CD8-positive, alpha-beta memory T cell (primary cell): ENCODE measurements around the gene ZSWIM9. TPM values are rescaled to one million over a fixed set of nuclear protein-coding genes. Genes with fewer than 3 reads are reported as not detected.
"Not testable (repeated sequence)": the region's sequence is repeated elsewhere in the genome, so short reads cannot be mapped to it uniquely, and the experiment has no call there.

ENCODE experiments used
- CTCF ChIA-PET: fragments of 350-600 bp; sonication (Branson Sonifier 250); formaldehyde crosslinking; loops from one replicate; lab custom pipeline; 2021; ENCODE audit warnings: antibody characterized with exemption; lab: Charles Lee
- POLR2A ChIA-PET: fragments of 350-600 bp; sonication (Branson Sonifier 250); formaldehyde crosslinking; loops from one replicate; lab custom pipeline; 2021; ENCODE audit warnings: antibody characterized with exemption; lab: Charles Lee
- DNase-seq, 5 donors: peaks; one replicate each; pipeline versions ENCODE4 v3.0.0 to v3.0.0-alpha.2; 2020 to 2022; ENCODE audit warnings: mixed read lengths in 1 of 5
- H3K27ac ChIP-seq: one replicate; pipeline ENCODE4 v1.7.0; 2013; ENCODE audit warnings: low read depth, mild to moderate bottlenecking, low read length, moderate library complexity
- H3K27me3 ChIP-seq: 2 replicates; pipeline ENCODE4 v1.7.0; 2013; ENCODE audit warnings: low read length, mild to moderate bottlenecking; ENCODE audit not compliant: insufficient read depth, poor library complexity, severe bottlenecking
- H3K36me3 ChIP-seq: 2 replicates; pipeline ENCODE4 v1.7.0; 2013; ENCODE audit warnings: mild to moderate bottlenecking, low read length, moderate library complexity; ENCODE audit not compliant: insufficient read depth
- H3K4me1 ChIP-seq: 2 replicates; pipeline ENCODE4 v1.7.0; 2013; ENCODE audit warnings: mild to moderate bottlenecking, low read length, moderate library complexity; ENCODE audit not compliant: insufficient read depth
- H3K4me3 ChIP-seq: 2 replicates; pipeline ENCODE4 v1.7.0; 2013; ENCODE audit warnings: mild to moderate bottlenecking, low read length
- H3K9me3 ChIP-seq: 2 replicates; pipeline ENCODE4 v1.7.0; 2013; ENCODE audit warnings: mild to moderate bottlenecking, low read length
- H3K27ac Mint-ChIP-seq, 8 donors: one replicate each; pipeline ENCODE4 v1.8.0; 2020 to 2021; ENCODE audit warnings: mixed read lengths in 8 of 8, mild to moderate bottlenecking in 6 of 8, inconsistent platforms in 3 of 8, moderate library complexity in 3 of 8
- H3K27me3 Mint-ChIP-seq, 2 donors: one replicate each; pipeline ENCODE4 v1.8.0; 2020 to 2021; ENCODE audit warnings: mixed read lengths in 2 of 2, mild to moderate bottlenecking in 1 of 2, moderate library complexity in 1 of 2
- H3K36me3 Mint-ChIP-seq, 3 donors: one replicate each; pipeline ENCODE4 v1.8.0; 2020 to 2021; ENCODE audit warnings: mixed read lengths in 3 of 3, inconsistent platforms in 1 of 3, mild to moderate bottlenecking in 1 of 3
- H3K4me1 Mint-ChIP-seq, 3 donors: one replicate each; pipeline ENCODE4 v1.8.0; 2020 to 2021; ENCODE audit warnings: mixed read lengths in 3 of 3, inconsistent platforms in 1 of 3, mild to moderate bottlenecking in 1 of 3
- H3K4me3 Mint-ChIP-seq, 7 donors: one replicate each; pipeline ENCODE4 v1.8.0; 2020 to 2021; ENCODE audit warnings: mixed read lengths in 7 of 7, mild to moderate bottlenecking in 6 of 7, moderate library complexity in 4 of 7, inconsistent platforms in 2 of 7
- H3K9me3 Mint-ChIP-seq, 5 donors: one replicate each; pipeline ENCODE4 v1.8.0; 2020 to 2022; ENCODE audit warnings: mixed read lengths in 5 of 5, mild to moderate bottlenecking in 3 of 5, moderate library complexity in 2 of 5, inconsistent platforms in 1 of 5
- polyA plus RNA-seq: library from polyadenylated mRNA; unstranded; fragments of 300-500 nt; fragmentation: Illumina TruSeq; gene quantifications from one replicate; pipeline ENCODE4 v1.2.3, GENCODE V29; 2021
- total RNA-seq, 2 experiments: library from RNA; stranded (reverse); gene quantifications; one replicate each; pipeline ENCODE4 v1.2.3, GENCODE V29; 2021

ZSWIM9 gene
- total and polyA plus RNA-seq, 3 experiments from 2014 or later: 1.9 to 7.4 (median 6.4) TPM

DNA sequence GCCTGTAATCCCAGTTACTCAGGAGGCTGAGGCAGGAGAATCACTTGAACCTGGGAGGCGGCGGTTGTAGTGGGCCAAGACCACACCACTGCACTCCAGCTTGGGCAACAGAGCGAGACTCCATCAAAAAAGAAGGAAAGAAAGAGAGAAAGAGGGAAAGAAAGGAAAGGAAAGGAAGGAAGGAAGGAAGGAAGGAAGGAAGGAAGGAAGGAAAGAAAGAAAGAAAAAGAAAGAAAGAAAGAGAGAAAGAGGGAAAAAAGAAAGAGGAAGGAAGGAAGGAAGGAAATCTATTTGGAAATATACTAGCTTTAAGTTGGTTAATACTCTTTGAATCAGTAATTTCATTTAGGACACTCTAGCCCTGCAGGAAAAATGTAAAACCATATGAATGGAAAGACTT, 50.3 kb downstream of the ZSWIM9 start:
- H3K4me1 ChIP-seq, POLR2A ChIA-PET, DNase-seq, H3K27me3 ChIP-seq, H3K4me1 Mint-ChIP-seq, H3K4me3 Mint-ChIP-seq, H3K9me3 ChIP-seq, CTCF ChIA-PET, H3K27ac ChIP-seq, H3K4me3 ChIP-seq, H3K9me3 Mint-ChIP-seq, H3K27me3 Mint-ChIP-seq: not testable (repeated sequence)
- H3K36me3 ChIP-seq: peaks cover 30% of the 10 kb centered on the region
- Mint-ChIP-seq H3K27ac (peak overlapping the region in 2 of 8 donors; percentile 50 to 96), H3K36me3 (peaks cover 4 to 82% (median 23%) of the 10 kb centered on the region in 3 donors)

DNA sequence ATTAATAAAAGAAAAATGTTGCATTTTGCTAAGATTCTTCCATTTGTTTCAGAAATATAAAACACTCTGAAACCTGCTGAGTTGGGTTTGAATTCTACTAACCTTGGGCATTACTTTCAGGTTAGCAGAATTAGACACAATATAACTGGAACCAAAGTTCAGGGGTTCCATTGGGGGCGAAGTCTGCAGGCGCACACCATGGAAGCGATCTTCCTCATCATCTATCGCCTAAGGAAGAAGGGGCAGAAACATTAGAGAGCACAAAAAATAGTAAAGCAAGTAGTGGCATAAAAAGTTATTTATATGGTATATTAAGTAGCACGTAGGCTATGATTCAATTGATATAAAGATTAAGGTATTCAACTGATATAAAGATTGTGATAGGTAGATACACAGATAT, 51.1 kb downstream of the ZSWIM9 start:
- Histone ChIP-seq H3K27me3 (no peaks in the 10 kb centered on the region), H3K36me3 (peaks cover 30% of the 10 kb centered on the region), H3K4me1 (no peaks in the 10 kb centered on the region), H3K27ac (no peak overlapping the region), H3K9me3 (no peaks in the 10 kb centered on the region), H3K4me3 (no peak overlapping the region)
- H3K36me3 Mint-ChIP-seq: peaks cover 4 to 78% (median 24%) of the 10 kb centered on the region in 3 donors
- no peak for DNase-seq
- ChIA-PET CTCF (no interaction called here), POLR2A (no interaction called here)
- H3K4me3 Mint-ChIP-seq: no peak overlapping the region
- no peaks in the 10 kb centered on the region for H3K27me3 Mint-ChIP-seq
- H3K4me1 Mint-ChIP-seq: peaks cover 0 to 2% (median 0%) of the 10 kb centered on the region in 3 donors
- peak overlapping the region in 1 of 8 donors; percentile 24 for H3K27ac Mint-ChIP-seq
- no peaks in the 10 kb centered on the region for H3K9me3 Mint-ChIP-seq

DNA sequence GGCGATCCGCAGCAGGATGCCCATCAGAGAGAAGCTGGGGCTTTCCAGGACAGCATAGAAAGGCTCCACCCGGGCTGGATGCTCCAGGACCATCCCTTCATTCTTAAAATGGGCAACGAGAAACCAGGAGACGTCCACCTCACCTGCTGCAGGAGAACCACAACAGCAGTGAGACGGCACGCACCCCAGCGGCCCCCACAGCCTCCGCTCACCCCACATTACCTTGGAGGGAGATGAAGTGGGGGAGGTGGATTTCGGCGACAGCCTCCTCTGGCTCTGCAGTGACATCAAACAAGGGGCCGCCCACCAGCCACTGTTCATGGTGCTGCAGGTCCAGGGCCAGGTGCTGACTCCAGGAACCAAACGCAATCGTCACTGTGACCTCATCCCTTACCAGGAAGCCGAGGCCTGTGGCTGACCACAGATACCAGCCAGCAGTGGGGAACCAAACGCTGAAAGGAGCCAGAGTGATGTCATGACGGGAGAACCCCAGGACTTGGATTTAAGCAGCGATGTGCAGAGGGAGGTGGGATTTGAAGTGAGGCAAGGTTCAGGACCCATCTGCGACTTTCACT, 60.2 kb downstream of the ZSWIM9 start:
- peaks cover 9 to 88% (median 46%) of the 10 kb centered on the region in 3 donors for H3K36me3 Mint-ChIP-seq
- H3K27ac Mint-ChIP-seq: peak overlapping the region in 5 of 8 donors; percentile 7 to 79 (median 59)
- peaks cover 4 to 10% (median 6%) of the 10 kb centered on the region in 3 donors for H3K4me1 Mint-ChIP-seq
- Histone ChIP-seq H3K4me3 (no peak overlapping the region), H3K4me1 (no peaks in the 10 kb centered on the region), H3K36me3 (peaks cover 53% of the 10 kb centered on the region), H3K27ac (no peak overlapping the region), H3K27me3 (no peaks in the 10 kb centered on the region), H3K9me3 (no peaks in the 10 kb centered on the region)
- H3K9me3 Mint-ChIP-seq: no peaks in the 10 kb centered on the region
- DNase-seq: peak in 2 of 5 donors; percentile 8 to 54
- CTCF ChIA-PET: no interaction called here
- H3K4me3 Mint-ChIP-seq: peak overlapping the region in 1 of 7 donors; percentile 9
- peaks cover 0 to 1% of the 10 kb centered on the region in 2 donors for H3K27me3 Mint-ChIP-seq
- POLR2A ChIA-PET: no interaction called here

DNA sequence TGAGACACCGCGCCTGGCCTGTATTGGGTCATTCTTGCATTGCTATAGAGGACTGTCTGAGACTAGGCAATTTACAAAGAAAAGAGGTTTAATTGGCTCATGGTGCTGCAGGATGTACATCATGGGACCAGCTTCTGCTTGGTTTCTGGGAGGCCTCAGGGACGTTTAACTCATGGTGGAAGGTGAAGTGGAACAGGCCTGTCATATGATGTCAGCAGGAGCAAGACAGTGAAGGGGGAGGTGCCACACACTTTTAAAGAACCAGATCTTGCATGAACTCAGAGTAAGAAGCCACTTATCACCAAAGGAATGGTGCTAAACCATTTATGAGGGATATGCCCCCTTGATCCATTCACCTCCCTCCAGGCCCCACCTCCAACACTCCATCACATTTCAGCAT, 66.6 kb downstream of the ZSWIM9 start:
- H3K9me3 ChIP-seq: no peaks in the 10 kb centered on the region
- no peaks in the 10 kb centered on the region for H3K27me3 ChIP-seq
- H3K27ac ChIP-seq: no peak overlapping the region
- Mint-ChIP-seq H3K4me3 (no peak overlapping the region), H3K9me3 (no peaks in the 10 kb centered on the region), H3K27ac (peak overlapping the region in 4 of 8 donors; percentile 21 to 70 (median 43)), H3K27me3 (no peaks in the 10 kb centered on the region), H3K36me3 (peaks cover 10 to 84% (median 20%) of the 10 kb centered on the region in 3 donors), H3K4me1 (peaks cover 15 to 19% (median 15%) of the 10 kb centered on the region in 3 donors)
- no peak overlapping the region for H3K4me3 ChIP-seq
- ChIA-PET CTCF (no interaction called here), POLR2A (no interaction called here)
- no peaks in the 10 kb centered on the region for H3K4me1 ChIP-seq
- H3K36me3 ChIP-seq: peaks cover 48% of the 10 kb centered on the region
- no peak for DNase-seq

DNA sequence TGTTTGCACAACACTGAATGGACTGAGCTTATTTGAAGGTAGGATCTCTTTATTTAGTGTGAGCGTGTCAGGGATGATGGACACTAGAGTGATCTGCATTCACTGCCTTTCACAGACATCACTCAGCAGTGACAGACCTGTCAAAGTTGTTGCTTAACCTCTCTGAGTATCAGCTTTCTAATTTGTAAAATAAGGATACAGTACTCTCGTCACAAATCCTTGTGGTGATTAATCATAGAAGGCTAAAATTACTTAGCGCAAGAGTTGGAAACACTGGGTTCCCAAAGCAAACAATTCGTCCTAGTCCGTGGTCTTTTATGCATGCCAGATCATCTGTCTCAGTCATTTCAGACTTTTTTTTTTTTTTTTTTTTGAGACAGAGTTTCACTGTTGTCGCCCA, 68.6 kb downstream of the ZSWIM9 start:
- Mint-ChIP-seq H3K27ac (peak overlapping the region in 1 of 8 donors; percentile 33), H3K4me3 (no peak overlapping the region), H3K27me3 (no peaks in the 10 kb centered on the region), H3K36me3 (peaks cover 6 to 71% (median 12%) of the 10 kb centered on the region in 3 donors), H3K9me3 (no peaks in the 10 kb centered on the region), H3K4me1 (peaks cover 16 to 28% (median 24%) of the 10 kb centered on the region in 3 donors)
- Histone ChIP-seq H3K27me3 (no peaks in the 10 kb centered on the region), H3K4me1 (peaks cover 7% of the 10 kb centered on the region), H3K4me3 (no peak overlapping the region), H3K9me3 (no peaks in the 10 kb centered on the region), H3K27ac (no peak overlapping the region), H3K36me3 (peaks cover 29% of the 10 kb centered on the region)
- no peak for DNase-seq
- POLR2A ChIA-PET: no interaction called here
- CTCF ChIA-PET: interaction anchor here (1.2 kb wide), 1 partner anchor 86 kb away, joined by 3 read pairs; no protein-coding TSS in a partner anchor

DNA sequence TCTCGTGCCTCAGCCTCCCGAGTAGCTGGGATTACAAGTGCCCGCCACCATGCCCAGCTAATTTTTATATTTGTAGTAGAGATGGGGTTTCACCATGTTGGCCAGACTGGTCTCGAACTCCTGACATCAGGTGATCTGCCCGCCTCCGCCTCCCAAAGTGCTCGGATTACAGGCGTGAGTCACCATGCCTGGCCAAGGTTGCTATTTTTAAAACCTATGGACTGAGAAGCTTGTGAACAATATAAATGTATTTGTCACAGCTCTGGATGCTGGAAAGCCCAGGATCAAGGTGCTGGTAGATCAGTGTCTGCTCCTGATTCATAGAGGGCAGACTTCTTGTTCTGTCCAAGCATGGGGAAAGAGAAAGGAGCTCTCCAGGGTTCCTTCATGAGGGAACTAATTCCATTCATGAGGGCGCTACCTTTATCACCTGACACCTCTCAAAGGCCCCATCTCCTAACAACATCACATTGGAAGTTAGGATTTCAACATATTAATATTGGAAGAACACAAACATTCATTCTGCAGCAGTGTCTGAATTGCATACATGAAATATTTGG, 69.2 kb downstream of the ZSWIM9 start:
- Mint-ChIP-seq H3K4me3 (no peak overlapping the region), H3K27ac (peak overlapping the region in 4 of 8 donors; percentile 47 to 68 (median 61)), H3K9me3 (no peaks in the 10 kb centered on the region), H3K36me3 (peaks cover 5 to 71% (median 12%) of the 10 kb centered on the region in 3 donors), H3K27me3 (no peaks in the 10 kb centered on the region), H3K4me1 (peaks cover 21 to 33% (median 29%) of the 10 kb centered on the region in 3 donors)
- no peak overlapping the region for H3K4me3 ChIP-seq
- H3K27me3 ChIP-seq: no peaks in the 10 kb centered on the region
- CTCF ChIA-PET: interaction anchor here (1.2 kb wide), 1 partner anchor 87 kb away, joined by 3 read pairs; no protein-coding TSS in a partner anchor
- no peak overlapping the region for H3K27ac ChIP-seq
- DNase-seq: no peak
- no peaks in the 10 kb centered on the region for H3K9me3 ChIP-seq
- peaks cover 12% of the 10 kb centered on the region for H3K4me1 ChIP-seq
- H3K36me3 ChIP-seq: peaks cover 27% of the 10 kb centered on the region
- POLR2A ChIA-PET: no interaction called here

DNA sequence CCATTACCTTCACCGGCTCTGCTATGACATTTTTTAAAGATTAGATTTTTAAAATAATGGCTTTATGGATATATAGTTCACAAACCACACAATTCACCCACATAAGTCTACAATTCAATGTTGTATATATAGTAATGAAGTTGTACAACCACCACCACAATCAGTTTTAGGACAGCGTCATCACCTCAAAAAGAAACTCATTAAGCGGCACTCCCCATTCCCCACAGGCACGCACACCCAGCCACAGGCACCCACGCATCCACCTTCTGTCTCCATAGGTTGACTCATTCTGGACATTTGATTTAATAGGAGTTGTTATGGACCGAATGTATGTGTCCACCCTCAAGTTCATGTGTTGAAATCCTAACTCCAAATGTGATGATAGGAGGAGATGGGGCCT, 71.3 kb downstream of the ZSWIM9 start:
- H3K27ac ChIP-seq, H3K27me3 Mint-ChIP-seq, POLR2A ChIA-PET, H3K27me3 ChIP-seq, H3K4me3 Mint-ChIP-seq, H3K4me3 ChIP-seq, H3K9me3 ChIP-seq, CTCF ChIA-PET, H3K9me3 Mint-ChIP-seq, DNase-seq: not testable (repeated sequence)
- H3K36me3 Mint-ChIP-seq: peaks cover 13 to 72% (median 18%) of the 10 kb centered on the region in 3 donors
- H3K27ac Mint-ChIP-seq: peak overlapping the region in 7 of 8 donors; percentile 31 to 80 (median 58)
- H3K4me1 Mint-ChIP-seq: peaks cover 37 to 48% (median 48%) of the 10 kb centered on the region in 3 donors
- Histone ChIP-seq H3K36me3 (peaks cover 30% of the 10 kb centered on the region), H3K4me1 (peaks cover 30% of the 10 kb centered on the region)

DNA sequence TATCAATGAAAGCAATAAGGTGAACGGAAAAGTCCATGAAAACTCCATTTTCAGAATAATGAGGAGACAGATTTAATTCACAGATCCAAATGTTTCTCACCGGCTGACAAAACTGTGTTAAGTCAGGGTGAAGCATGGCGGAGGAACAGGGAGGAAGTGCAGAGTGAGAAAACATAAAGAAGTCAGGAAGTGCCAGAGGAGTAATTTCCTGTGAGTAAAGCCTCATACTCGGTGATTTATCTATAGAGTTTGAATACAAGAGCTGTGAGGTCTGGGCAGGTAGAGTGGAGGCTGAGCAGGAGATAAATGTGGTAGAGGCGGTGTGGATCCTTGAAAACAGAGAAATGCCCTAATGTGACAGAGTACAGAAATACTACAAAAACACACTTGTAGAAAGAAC, 73.8 kb downstream of the ZSWIM9 start:
- Histone ChIP-seq H3K27ac (no peak overlapping the region), H3K4me1 (peaks cover 48% of the 10 kb centered on the region), H3K9me3 (no peaks in the 10 kb centered on the region), H3K4me3 (peak overlapping the region; percentile 24), H3K36me3 (peaks cover 24% of the 10 kb centered on the region), H3K27me3 (no peaks in the 10 kb centered on the region)
- peak overlapping the region; percentile 55 to 99 (median 92) for H3K27ac Mint-ChIP-seq
- peaks cover 50 to 64% (median 64%) of the 10 kb centered on the region in 3 donors for H3K4me1 Mint-ChIP-seq
- POLR2A ChIA-PET: interaction anchor here (2.6 kb wide), 1 partner anchor 11 kb away, joined by 9 read pairs; the partner anchor contains the start of gene CARD8
- CTCF ChIA-PET: interaction anchor here (1.3 to 2.2 kb wide), 3 partner anchors 16 to 141 kb away, joined by 3 to 10 read pairs (median 4); no protein-coding TSS in a partner anchor
- peak overlapping the region; percentile 62 to 84 (median 76) for H3K4me3 Mint-ChIP-seq
- H3K27me3 Mint-ChIP-seq: no peaks in the 10 kb centered on the region
- no peaks in the 10 kb centered on the region for H3K9me3 Mint-ChIP-seq
- peaks cover 18 to 67% (median 19%) of the 10 kb centered on the region in 3 donors for H3K36me3 Mint-ChIP-seq
- peak in 4 of 5 donors; percentile 8 to 50 (median 44) for DNase-seq
